Stimulated activated CD8-positive, alpha-beta memory T cell treated with anti-CD3 and anti-CD28 coated beads, Interleukin-2, amount 100 ng/mL, for 1 hour (primary cell): ENCODE data around the gene STAT5B.
"Not testable (repeated sequence)": the region's sequence is repeated elsewhere in the genome, so short reads cannot be mapped to it uniquely, and the experiment has no call there.

ENCODE experiments used
- DNase-seq, 2 donors: peaks; one replicate each; pipeline ENCODE4 v3.0.0-alpha.2; 2020; ENCODE audit warnings: low read depth in 2 of 2

The STAT5B gene

GRCh38 chr17:42233994-42234393, 42.2 kb downstream of the STAT5B start:
- DNase-seq: no peak

DNA sequence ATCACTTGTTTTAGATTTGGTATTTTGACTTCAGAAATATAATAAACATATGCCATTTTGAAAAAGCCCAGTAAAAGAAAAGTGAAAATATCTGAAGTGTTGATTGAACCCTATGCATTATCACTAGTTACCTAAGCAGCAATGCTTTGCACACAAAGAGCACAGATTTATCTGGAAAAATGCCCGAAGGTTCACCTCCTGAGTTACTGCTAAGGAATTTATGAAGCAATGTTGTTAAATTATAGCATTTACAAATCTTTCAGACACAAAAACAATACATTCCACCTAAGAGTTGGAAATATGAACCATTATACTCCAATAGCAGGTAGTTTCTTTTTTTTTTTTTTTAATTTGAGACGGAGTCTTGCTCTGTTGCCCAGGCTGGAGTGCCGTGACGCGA, 43.0 kb downstream of the STAT5B start:
- DNase-seq: no peak

DNA sequence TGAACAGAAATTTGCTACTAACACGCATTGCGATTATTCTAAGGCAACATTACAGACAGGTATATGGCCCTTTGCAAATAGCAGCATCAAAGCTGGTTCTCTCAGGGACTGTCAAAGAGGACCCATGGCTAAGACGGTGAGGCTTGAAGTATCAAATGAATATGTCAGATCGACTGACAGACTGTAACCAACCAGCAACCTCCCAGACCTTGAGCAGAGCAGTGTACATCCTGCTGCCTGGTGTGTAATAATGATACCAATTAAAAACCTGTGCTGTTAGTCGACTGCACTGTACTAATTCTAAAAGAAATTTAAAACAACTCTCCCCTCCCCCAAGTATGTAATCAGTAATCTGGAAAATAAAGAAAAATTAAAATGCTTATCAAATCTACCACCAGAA, 46.0 kb downstream of the STAT5B start:
- no peak for DNase-seq

GRCh38 chr17:42227849-42228700, 48.1 kb downstream of the STAT5B start:
- no peak for DNase-seq

DNA sequence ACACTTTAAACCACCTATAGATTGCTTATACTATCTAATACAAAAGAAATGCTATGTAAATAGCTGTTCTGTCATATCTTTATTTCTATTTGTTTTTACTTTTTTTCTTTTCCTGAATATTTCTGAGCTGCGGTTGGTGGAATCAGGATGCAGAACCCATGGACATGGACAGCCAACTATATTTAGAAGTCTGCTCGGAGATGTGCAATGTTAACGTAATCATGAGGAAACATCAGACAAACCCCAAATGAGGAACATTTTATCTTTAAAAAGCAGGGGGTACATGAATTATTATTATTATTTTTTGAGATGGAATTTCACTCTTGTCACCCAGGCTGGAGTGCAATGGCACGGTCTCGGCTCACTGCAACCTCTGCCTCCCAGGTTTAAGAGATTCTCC, 50.5 kb downstream of the STAT5B start:
- no peak for DNase-seq

GRCh38 chr17:42224651-42225050, 51.5 kb downstream of the STAT5B start:
- no peak for DNase-seq

DNA sequence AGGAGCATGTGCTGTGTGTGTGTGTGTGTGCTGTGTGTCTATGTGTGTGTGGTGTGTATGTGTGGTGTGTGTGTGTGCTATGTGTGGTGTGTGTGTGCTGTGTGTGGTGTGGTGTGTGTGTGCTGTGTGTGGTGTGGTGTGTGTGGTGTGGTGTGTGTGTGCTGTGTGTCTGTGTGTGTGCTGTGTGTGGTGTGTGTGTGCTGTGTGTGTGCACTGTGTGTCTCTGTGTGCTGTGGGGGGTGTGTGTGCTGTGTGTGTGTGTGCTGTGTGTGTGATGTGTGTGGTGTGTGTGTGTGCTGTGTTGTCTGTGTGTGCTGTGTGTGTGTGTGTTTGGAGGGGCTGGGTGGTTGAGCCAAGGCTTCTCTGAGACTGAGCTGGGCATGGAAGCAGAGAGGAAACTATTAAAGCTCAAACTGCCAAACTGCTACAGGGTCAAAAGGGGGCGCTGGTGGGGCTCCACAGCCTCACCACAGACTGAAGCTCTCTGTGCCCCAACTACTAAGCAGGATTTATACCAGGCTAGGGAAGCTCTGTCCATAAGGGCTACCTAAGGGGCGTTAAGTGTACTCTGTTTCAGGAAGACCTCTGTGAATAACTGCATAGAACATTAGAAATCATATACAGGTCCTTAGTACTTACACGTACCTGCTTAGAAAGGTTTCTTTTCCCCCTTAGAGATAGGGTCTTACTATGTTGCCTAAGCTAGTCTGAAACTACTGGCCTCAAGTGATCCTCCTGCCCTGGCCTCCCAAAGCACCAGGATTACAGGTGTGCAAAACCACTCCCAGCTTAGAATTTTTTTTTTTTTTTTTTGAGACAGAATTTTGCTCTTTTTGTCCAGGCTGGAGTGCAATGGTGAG, 54.1 kb downstream of the STAT5B start:
- peak in 1 of 2 donors; percentile 28 for DNase-seq

DNA sequence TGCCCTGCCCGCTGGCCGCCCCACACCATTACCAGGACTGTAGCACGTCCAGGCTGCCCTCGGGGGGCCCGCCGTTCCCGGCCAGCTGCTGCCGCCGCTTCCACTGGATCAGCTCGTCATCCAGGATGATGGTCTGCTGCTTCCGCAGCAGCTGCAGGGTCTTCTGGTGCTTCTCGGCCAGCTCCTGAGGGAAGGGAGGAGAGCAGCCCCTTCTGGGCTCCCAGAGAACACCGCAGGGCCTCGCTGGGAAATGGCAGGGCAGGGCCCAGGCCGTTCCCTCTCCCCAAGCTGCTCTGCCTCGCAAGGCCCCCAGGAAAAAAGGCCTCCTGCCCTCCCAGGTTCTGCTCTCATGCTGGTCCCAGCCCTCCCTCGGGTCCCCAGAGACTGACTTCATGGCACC, 56.9 kb downstream of the STAT5B start:
- not testable (repeated sequence) for DNase-seq

DNA sequence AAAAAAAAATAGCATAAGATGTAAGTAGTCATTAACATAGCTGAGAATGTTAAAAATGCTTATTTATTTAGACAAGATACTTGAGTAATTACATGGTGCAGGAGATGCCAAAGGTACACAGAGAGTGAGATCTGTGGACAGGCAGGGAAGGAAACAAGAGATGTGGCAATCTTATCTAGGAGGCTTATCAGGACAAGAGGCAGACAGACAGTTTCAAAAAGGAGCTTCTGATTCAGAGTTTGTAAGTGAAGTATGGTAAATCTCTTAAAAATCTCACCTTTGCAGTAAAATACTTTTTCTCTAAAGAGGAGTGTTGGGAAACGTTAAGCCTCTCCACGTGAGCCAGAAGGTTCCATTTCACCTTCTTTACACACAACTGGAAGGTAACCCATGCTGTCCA, 62.0 kb downstream of the STAT5B start:
- DNase-seq: no peak

- no peak for DNase-seq
Observed at GRCh38 chr17:42212382-42212781, 63.8 kb downstream of the STAT5B start.

- DNase-seq: not testable (repeated sequence)
Observed at GRCh38 chr17:42211921-42212341, 64.3 kb downstream of the STAT5B start.

- no peak for DNase-seq
Observed at GRCh38 chr17:42210046-42210445, 66.1 kb downstream of the STAT5B start.

- not testable (repeated sequence) for DNase-seq
Observed at GRCh38 chr17:42206153-42206612, 70.0 kb downstream of the STAT5B start.

DNA sequence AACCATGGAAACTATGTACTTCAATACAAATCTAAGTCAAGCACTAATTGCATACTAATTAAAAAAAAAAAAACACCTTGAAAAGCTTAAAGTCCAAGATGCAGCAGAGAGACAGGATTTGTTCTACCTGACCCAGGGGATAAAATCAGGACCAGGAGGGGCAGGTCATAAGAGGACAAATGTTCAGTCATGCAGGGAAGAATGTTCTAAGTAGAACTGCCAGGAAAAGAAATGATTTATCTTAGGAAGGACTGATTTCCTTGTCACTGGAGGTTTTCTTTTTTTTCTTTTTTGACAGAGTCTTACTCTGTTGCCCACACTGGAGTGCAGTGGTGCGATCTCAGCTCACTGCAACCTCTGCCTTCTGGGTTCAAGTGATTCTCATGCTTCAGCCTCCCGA, 72.8 kb downstream of the STAT5B start:
- DNase-seq: no peak

DNA sequence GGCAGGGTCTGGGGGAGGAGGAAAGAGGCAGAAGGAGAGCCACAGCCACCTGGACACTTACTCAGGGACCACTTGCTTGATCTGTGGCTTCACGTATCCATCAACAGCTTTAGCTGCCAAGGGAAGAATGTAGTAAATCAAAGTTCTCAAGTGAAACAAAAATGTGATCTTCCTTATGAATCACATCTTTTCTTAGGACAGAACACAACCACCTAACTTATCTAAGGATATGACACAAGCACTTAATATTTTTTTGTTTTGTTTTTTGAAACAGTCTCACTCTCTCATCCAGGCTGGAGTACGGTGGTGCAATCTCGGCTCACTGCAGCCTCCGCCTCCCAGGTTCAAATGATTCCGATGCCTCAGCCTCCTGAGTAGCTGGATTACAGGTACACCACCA, 73.5 kb downstream of the STAT5B start:
- no peak for DNase-seq

DNA sequence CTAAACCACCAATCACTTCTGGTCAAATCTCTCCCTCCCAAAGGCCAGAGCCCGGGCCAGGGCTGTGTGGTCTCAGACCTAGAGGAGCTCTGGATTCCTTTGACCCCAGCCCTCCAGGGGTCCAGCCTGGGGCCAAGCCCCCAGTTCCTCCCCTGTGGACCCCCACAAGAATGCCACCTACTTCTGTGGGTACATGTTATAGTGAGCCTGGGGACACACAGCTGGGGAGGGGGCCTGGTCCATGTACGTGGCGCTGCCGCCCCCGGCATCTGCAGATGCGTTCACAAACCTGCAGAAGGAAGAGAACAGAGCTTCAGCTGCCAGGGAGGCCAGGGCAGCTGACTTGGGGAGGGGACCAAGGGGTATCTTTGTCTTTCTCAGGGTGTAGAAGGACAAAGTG, 74.0 kb downstream of the STAT5B start:
- no peak for DNase-seq

DNA sequence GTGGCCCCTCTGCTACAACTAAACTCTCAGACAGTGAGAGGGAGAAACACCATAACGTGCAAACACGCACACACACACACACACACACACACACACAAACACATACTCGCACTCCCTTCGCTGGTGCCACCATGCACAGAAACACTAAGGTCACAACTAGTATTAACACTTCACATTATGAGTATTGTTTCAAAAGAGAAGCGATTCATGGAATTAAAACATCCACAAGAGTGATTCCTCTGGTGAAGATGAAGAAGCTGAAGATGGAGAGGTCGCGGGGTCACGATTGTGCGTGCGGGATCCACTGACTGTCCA, 74.8 kb downstream of the STAT5B start:
- no peak for DNase-seq

- no peak for DNase-seq
Observed at GRCh38 chr17:42200706-42201457, 75.3 kb downstream of the STAT5B start.

DNA sequence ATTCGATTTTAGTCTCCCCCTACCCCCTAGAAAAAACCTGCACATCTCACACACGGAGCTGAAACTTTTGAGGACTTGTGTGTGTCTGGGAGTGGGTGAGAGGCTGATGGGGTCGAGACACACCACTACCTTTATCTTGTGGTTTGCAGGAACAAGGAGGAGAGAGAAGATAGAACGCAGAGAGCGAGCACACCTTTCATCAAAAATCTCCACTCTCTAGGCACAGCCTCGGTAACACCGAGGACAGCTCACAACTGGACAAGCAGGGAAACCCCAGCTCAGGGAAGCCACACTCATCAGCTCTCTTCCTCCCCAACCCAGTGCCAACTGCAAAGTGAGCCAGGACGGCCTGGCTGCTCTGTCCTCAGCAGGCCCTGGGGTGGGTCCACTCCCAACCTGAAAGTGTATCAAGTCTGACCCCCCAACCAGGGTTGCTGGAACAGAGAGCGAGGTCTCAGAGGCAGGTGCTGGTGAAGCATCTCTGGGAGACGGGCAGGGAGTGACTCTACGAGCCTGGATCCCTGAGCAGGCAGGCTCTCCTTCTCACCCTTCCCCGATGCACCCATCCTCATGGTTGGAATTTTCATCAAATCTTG, 76.7 kb downstream of the STAT5B start:
- DNase-seq: no peak

GRCh38 chr17:42198897-42199296, 77.3 kb downstream of the STAT5B start:
- no peak for DNase-seq

DNA sequence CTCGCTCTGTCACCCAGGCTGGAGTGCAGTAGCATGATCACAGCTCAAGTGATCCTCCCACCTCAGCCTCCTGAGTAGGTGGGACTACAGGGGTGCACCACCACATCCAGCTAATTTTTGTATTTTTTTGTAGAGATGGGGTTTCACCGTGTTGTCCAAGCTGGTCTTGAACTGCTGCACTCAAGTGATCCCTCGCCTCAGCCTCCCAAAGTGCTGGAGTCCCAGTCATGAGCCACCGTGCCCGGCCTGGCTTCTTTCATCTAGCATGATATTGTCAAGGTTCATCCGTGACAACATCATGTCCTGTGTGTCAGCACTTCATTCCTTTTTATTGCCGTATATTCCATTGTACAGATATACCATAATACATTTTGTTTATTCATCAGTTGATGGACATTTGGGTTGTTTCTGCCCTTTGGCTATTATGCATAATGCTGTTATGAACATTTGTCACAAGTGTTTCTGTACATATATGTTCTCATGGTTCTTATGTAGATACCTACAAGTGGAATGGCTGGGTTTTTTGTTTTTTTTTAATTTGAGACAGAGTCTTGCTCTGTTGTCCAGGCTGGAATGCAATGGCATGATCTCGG, 78.5 kb downstream of the STAT5B start:
- DNase-seq: no peak
